GM21447 (cell line): ENCODE measurements around the gene CDHR1.

Experiments
- ATAC-seq: cut with Tn5 transposase; IDR thresholded peaks from one replicate; pipeline ENCODE4 v1.9.1; 2021; ENCODE audit not compliant: unreplicated experiment

The CDHR1 gene

DNA sequence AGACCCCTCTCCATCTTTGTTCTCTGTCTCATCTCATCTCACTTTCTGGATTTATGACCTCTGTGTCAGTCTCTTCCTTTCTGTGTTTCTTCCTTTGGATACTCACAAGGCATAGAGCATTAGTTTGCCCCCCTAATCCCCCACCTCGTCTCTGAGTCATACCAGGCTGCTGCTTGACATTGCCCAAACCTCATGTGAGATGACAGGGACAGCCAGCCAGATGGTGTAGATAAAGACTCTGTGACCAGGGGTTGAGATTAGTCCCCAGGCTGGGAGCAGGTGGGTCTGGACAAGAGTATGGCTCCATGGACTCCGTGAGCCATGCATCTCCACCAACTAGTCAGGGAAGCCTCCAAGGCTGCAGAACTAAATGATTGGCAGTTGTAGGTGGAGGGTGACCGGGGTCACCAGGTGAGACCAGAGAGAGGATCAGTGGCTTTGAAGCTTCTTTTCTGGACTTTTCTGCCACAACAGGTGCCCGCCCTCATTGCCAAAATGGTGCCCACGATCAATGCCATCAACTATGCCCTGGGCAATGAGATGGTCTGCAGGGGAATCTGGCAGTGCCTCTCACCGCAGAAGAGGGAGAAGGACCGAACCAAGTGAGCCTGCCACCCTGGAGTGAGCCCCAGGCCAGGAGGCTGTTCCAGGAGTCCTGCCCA is 63.8 kb downstream of the CDHR1 start:
- no peak for ATAC-seq

DNA sequence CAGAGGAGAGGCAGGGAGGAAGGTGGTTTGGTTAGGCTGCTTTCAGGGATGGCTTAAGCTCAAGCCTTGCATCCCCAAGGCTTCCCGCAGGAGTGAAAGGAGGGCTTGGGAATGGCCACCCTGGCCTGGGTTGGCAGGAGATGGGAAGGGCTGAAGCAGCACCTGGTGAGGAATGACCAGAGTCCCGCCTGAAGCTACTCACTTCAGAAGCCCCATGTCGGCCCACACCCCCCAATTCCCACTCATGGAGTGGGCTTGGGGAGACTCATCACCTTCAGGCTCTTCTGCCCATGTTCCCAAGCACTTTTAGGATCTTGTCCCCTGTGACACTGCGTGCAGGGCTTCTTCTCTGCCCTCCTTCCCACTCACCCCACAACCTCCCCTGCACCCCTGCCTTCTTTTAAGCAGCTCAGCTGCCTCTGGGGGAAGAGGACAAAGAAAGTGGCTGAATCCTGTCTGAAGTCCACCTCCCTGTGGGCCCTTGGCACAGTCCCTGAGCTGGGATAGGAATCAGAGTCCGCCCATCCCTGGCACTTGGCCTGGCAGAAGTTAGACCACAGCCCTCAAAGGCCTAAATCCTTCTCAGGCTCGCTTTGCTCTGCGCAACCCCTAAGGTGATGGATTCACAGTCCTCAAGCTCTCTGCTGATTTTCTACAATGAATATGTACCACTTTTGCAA is 67.0 kb downstream of the CDHR1 start:
- ATAC-seq: no peak

DNA sequence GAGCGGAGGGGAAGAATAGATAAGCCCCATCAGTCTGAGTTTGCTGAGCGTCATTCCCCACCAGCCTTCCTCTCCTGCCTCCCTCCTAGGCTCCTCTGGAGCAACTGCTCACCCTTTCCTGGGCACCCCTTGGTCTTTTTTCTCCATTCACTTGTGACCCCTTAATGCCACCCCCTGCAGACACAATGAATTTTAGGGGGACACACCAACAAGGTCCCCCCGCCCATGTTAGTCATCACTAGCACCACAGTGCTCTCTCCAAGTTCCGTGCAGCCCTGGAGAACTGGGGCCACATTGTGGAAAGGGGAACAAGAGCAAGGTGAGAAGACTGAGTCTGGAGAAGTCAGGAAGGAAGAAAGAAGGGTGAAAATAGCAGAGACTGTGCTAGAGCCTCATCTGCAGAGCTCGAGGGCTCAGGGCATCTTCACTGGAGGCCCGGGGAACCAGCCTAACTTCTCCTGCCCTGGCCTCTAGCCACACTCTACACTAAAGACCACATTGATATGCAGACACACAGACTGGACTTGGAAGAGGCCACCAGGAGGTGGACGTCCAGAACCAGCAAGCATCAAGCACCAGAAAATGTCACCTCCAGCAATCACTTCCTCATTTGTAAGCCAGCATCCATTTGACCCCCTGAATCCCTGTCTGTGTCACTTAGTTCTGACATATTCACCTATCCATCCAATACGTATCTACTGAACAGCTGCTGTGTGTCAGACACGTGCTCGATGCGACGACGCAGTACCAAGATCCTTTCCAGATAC is 68.0 kb downstream of the CDHR1 start:
- ATAC-seq: no peak

DNA sequence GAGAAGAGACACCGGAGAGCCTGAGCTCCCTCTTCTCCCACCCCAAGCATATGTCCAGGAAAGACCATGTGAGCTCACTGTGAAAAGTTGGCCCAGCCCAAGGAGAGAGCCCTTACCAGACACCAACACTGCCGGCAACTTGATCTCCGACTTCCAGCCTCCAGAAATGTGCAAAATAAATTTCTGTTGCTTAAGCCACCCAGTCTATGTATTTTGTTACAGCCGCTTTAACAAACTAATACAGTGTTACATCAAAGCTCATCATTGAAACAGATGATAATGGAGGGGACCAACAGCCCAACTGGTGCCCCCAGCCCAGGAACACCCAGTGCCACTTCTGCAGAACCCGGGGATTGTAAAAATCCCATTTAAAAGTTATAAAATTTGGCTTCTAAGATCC is 69.4 kb downstream of the CDHR1 start:
- no peak for ATAC-seq

DNA sequence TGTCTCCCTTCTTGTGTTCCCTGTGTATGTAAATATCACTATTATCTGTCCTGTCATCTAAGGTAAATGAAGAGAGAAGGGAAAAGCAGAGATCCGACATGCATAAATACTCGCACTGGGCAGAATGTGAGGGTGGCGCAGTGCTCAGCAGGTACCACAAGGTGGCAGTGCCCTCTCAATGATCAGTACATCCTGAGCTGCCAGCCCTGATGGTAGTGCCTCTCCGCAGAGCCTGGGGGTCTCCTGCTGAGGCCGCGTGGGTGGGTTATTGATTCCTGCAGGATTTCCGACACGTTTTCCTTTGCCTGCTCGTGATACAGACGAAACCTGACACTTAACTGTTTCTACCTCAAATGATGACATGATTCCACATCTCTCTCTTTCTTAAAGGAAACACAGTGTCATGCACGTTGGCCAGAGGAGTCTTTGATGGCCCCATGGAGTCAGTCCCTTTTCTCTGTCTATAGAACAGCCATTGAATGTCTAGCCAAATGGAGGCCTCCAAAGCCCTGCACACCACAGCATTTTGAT is 70.3 kb downstream of the CDHR1 start:
- peak; percentile 96 for ATAC-seq

DNA sequence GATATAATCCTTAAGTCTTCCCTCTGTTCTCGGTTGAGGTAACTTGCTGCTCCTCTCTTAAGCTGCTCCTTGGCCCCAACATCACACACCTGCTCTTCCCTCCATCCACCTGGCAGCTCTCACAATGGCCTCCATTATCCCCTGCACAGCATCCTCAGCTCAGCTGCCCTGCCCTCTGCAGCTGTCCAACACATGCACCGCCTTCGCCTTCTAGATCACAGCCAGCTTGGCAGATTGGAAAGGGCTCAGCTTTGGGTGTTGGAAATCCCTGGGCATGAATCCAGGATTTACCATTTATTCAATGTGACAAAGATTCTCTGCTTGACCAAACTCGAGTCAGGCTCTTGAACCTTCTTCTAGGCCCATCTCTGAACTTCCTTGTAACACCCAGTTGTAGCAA is 71.1 kb downstream of the CDHR1 start:
- no peak for ATAC-seq

DNA sequence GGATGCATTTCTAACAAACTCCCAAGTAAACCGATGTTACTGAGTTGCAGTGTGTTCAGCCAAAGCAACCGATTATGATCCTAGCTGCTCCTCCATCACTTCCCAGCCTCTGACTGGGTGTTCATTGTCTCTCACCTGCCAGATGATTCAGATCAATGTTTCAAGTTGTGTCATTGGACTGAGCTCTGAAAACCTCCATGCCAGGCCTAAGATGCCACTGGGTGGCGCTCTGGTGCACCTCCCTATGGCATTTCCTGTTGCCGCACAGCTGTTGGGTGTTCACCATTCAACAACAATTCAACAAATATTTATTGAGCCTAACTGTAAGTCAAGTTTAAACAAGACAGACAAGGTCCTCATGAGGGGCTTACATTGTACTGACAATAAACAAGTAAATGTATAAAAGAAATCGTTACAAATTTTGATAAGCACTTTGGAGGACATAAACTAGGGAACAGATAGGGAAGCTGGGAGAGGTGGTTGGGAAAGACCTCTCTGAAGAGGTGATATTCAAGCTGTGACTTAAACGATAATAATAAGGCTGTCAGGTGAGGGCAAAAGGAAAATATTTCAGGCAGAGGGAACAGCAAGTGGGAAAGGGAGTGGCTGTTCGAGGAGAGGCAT is 73.3 kb downstream of the CDHR1 start:
- ATAC-seq: no peak

DNA sequence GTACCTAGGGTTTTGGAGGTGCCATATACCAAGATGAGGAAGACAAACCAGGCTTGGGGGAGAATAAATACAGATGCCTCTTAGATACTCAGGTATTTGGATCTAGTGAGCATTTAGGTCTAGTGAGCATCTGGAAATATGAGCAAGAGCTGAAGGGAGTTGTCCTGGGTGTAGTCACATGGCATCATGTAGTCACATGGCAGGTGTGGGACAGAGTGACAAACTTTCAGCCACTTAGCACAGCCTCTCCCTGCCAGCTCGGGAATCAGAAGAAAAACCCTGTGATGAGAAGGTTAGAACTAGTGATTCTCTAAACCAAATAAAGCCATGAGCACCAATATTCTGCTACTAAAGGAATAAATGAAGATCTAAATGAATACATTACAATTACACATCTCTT is 74.8 kb downstream of the CDHR1 start:
- ATAC-seq: no peak
